AG10803 (cell line): Measurements from ENCODE around the gene CDC42EP5.
A peak's percentile ranks its signal among the peaks of the same experiment; 100 is the strongest.

Experiments used
- DNase-seq: peaks from one replicate; pipeline ENCODE4 v3.0.0; 2010; ENCODE audit warnings: low read depth
- H3K4me3 ChIP-seq: 2 replicates; pipeline ENCODE4 v1.5.1; 2011; ENCODE audit warnings: mild to moderate bottlenecking, low read length, control low read depth
- TF ChIP-seq, protein P1 (sequence below): conservative IDR thresholded peaks from 2 replicates; pipeline ENCODE4 v1.5.1; 2011; ENCODE audit warnings: mild to moderate bottlenecking, low read length, control low read depth, inconsistent platforms

CDC42EP5 gene

DNA sequence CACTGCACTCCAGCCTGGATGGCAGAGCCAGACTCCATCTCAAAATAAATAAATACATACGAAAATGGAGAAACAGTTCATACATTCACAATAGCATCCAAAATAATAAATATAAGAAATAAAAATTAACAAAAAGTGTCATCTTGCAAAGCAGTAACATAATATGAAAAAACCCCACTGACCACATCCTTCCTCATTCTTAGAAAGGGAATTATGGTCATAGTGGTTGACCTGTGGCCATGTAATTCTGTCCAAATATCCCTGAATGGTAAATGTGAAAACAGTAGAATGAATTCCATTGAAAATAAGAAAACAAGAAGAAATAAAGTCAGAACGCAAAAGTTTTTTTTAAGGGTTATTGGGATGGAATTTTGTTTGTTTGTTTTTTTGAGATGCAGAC, 7.0 kb upstream of the CDC42EP5 start:
- no peak for DNase-seq
- no peak overlapping the region for H3K4me3 ChIP-seq

DNA sequence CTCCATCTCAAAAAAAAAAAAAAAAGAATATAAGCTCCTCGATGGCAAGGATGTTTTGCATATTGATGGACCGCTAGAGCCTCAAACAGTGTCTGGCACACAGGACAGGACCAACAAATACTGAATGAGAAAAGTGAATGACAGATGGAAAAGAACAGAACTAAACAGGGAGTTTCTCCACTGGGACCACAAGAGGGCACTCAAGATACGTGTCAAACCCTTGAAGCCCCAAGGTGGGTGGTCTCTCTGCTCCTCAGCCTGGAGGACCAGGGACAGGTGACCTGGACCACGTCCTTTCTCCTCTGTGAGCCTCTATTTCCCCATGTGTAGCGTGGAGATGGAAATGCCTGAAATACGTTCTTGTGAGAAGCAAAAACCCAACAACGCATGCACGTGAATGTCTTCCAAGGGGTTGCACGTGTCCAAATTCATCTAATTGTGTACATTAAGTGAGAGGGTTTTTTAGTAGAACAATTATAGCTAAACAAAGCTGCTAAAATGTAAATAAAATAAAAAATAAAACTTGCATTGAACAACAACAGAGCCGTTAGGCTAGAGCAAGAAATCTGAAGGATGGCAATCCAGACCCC, 5.7 kb upstream of the CDC42EP5 start:
- peak; percentile 48 for DNase-seq
- no peak overlapping the region for H3K4me3 ChIP-seq
- TF ChIP-seq, protein P1, sequence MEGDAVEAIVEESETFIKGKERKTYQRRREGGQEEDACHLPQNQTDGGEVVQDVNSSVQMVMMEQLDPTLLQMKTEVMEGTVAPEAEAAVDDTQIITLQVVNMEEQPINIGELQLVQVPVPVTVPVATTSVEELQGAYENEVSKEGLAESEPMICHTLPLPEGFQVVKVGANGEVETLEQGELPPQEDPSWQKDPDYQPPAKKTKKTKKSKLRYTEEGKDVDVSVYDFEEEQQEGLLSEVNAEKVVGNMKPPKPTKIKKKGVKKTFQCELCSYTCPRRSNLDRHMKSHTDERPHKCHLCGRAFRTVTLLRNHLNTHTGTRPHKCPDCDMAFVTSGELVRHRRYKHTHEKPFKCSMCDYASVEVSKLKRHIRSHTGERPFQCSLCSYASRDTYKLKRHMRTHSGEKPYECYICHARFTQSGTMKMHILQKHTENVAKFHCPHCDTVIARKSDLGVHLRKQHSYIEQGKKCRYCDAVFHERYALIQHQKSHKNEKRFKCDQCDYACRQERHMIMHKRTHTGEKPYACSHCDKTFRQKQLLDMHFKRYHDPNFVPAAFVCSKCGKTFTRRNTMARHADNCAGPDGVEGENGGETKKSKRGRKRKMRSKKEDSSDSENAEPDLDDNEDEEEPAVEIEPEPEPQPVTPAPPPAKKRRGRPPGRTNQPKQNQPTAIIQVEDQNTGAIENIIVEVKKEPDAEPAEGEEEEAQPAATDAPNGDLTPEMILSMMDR, result peak; percentile 72

More for the DNA sequence above, 7.0 kb upstream of the CDC42EP5 start:
- TF ChIP-seq, protein P1, result no peak

DNA sequence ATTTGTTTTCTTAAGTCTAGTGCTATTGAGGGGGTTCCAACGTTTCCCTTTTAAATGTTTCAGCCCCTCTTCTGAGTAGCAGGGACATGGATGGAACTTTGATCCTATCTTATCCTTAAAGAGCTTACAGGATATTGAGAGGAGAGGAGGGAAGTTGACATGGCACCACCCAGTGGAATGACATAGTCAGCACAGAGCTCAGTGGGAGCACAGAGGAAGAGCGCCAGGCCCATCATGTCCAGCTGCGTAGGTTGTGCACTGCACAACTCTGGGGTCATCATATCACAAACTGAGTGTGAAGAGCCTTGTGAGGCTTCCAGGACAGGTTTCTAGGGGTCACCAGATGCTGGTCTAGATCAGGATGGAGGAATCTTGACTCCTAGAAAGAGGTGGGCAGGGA, 4.6 kb upstream of the CDC42EP5 start:
- no peak for DNase-seq
- H3K4me3 ChIP-seq, result no peak overlapping the region
- TF ChIP-seq, protein P1, result peak; percentile 14; the same call in 1 of the 2 replicates

DNA sequence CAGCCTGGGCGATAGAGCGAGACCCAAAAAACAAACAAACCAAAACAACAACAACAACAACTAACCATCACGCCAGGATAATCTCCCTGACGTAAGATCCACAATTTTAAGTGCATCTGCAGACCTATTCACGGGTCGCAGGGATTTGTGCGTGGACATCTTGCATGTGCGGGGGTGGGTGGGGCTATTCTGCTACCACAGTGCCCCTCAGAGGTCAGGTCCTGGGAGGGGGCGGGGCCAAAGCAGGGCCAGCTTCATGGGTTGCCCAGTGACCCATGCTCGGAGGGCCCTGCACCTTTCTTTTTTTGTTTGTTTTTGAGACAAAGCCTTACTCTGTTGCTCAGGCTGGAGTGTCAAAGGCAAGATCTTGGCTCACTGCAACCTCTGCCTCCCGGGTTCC, 2.6 kb upstream of the CDC42EP5 start:
- TF ChIP-seq, protein P1, result no peak
- no peak for DNase-seq
- H3K4me3 ChIP-seq, result no peak overlapping the region

DNA sequence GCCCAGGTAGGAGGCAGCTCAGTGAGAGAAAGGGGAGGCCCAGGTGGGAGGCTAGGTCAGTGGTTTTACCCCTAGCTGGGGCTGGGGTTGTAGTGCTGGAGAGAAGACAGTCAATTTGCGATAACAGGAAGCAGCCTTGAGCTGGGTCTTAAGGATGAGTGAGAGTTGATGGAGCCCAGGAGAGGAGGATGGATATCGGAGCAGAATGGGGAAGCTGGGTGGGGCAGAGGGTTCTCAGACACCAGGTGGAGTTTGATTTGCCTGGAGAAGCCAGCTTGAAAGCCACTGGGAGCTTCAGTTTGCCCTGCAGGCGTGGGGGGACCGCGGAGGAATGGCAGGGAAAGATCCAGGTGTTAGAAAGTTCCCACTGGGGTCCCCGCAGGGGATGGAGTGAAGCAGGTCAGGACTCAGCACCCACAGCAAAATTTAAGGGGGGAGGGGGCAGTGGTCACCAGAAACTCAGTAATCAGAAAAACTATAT, 836 bp upstream of the CDC42EP5 start:
- TF ChIP-seq, protein P1, result no peak
- no peak for DNase-seq
- peak overlapping the region; percentile 67 for H3K4me3 ChIP-seq

DNA sequence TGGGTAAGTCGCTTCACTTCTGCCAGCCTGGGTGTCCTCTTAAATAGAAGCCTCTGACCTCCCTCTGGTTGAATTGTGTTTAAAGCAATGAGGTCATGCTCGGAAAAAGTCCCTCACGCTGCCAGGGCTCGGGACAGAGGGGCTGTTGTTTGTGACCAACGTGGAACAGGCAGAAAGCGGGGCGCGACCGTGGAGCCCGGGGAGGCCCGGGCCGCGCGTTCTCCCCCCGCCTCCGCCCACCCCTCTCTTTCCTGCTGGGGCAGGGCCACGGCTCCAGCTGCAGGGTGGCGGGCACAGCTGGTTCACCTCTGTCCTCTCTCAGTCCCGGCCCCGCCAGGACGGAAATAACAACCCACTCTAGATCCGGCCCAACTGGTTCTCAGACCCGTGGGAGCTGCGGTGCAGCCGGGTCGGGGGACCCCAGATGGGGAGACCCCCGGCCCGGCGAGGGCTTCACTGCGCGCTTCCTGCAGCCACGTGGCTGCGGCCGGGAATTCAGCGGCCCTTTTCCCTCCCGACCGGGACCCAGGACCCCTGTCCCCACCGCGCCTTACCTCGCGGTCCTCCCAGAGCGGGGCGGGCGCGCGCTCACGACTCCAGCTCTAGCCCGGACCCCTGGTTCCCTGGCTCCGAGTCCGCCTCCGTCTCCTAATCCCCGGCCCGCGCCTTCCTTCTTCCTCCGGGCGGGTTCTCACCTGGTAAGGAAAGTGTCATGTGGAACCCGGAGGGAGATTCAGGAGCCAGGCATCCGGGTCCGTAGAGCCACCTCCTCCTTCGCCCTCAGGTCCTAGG, 1.9 kb downstream of the CDC42EP5 start:
- no peak for DNase-seq
- TF ChIP-seq, protein P1, result no peak

DNA sequence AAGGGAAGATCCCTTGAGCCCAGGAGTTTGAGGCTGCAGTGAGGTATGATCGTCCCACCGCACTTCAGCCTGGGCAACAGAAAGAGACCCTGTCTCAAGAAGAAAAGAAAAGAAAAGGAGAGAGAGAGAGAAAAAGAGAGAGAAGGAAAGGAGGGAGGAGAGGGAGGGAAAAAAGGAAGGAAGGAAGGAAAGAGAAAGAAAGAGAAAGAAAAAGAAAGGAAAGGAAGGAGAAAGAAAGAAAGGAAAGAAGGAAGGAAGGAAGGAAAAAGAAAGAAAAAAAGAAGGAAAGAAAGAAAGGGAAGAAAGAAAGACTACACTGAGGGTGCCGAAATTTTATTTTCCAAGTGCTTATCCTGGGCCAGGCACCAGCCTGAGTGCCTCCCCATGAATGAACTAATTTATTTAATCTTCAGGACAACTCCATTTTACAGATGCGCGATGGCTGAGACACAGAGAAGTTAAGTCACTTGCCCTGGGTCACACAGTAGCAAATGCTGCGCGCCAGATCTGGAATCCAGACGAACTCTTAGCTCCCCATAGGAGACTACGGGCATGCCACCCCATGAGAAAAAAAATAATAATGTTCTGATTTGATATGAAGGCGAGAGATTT, 2.7 kb downstream of the CDC42EP5 start:
- no peak for DNase-seq
- peak overlapping the region; percentile 62 for H3K4me3 ChIP-seq

More for the DNA sequence above, 1.9 kb downstream of the CDC42EP5 start:
- H3K4me3 ChIP-seq, result peak overlapping the region; percentile 62

More for the DNA sequence above, 2.7 kb downstream of the CDC42EP5 start:
- TF ChIP-seq, protein P1, result no peak
